WTC11 (cell line): ENCODE measurements around the gene CTDSPL2. TPM values are rescaled to one million over a fixed set of nuclear protein-coding genes. Genes with fewer than 3 reads are reported as not detected.

Experiments
- ATAC-seq: fragments of 200-7000 bp; cut with Tn5 transposase; 2 replicates; pipeline ENCODE4 v1.10.0; 2021; ENCODE audit warnings: mild to moderate bottlenecking, moderate library complexity
- CTCF ChIA-PET: fragments of 300-600 bp; sonication (Branson Sonifier 250); formaldehyde crosslinking; loops from one replicate; lab custom pipeline; 2021; ENCODE audit warnings: antibody characterized with exemption; lab: Charles Lee
- POLR2A ChIA-PET: fragments of 350-600 bp; sonication (Branson Sonifier 250); formaldehyde crosslinking; loops from one replicate; lab custom pipeline; 2021; ENCODE audit warnings: antibody characterized with exemption; lab: Charles Lee
- DNase-seq: peaks from one replicate; pipeline ENCODE4 v3.0.0; 2021; ENCODE audit warnings: low spot score
- H3K27ac Mint-ChIP-seq: 2 replicates; pipeline ENCODE4 v1.8.0; 2021; ENCODE audit warnings: mixed read lengths
- H3K27me3 Mint-ChIP-seq: 2 replicates; pipeline ENCODE4 v1.8.0; 2021; ENCODE audit warnings: low read depth, mild to moderate bottlenecking, moderate library complexity, mixed read lengths
- H3K36me3 Mint-ChIP-seq: 2 replicates; pipeline ENCODE4 v1.8.0; 2021; ENCODE audit warnings: mixed read lengths
- H3K4me1 Mint-ChIP-seq: 2 replicates; pipeline ENCODE4 v1.8.0; 2022; ENCODE audit warnings: mixed read lengths
- H3K4me3 Mint-ChIP-seq: 2 replicates; pipeline ENCODE4 v1.8.0; 2021; ENCODE audit warnings: mild to moderate bottlenecking, moderate library complexity, mixed read lengths
- H3K9me3 Mint-ChIP-seq: 2 replicates; pipeline ENCODE4 v1.8.0; 2021; ENCODE audit warnings: mixed read lengths
- CBFB ChIP-seq: sonication (generic); formaldehyde crosslinking; IDR thresholded peaks from 2 replicates; pipeline ENCODE4 v1.8.1; 2022; ENCODE audit warnings: mild to moderate bottlenecking, low read depth, missing genetic modification reagents
- FOXK1 ChIP-seq: sonication (generic); formaldehyde crosslinking; IDR thresholded peaks from 2 replicates; pipeline ENCODE4 v1.8.0; 2022; ENCODE audit warnings: mild to moderate bottlenecking, moderate library complexity, missing genetic modification reagents
- GRHL2 ChIP-seq: fragments of 250-450 bp; sonication (Bioruptor Pico); IDR thresholded peaks from 2 replicates; pipeline ENCODE4 v1.8.0; 2022; ENCODE audit warnings: mild to moderate bottlenecking, moderate library complexity; ENCODE audit not compliant: insufficient replicate concordance, severe bottlenecking
- IRF2 ChIP-seq: sonication (generic); formaldehyde crosslinking; IDR thresholded peaks from 2 replicates; pipeline ENCODE4 v1.8.0; 2022; ENCODE audit warnings: low read depth, missing genetic modification reagents, borderline replicate concordance
- MXD4 ChIP-seq: fragments of 250-450 bp; sonication (Bioruptor Pico); IDR thresholded peaks from 2 replicates; pipeline ENCODE4 v1.8.0; 2021; ENCODE audit warnings: mild to moderate bottlenecking, moderate library complexity, borderline replicate concordance
- NFE2L1 ChIP-seq: sonication (generic); formaldehyde crosslinking; IDR thresholded peaks from 2 replicates; pipeline ENCODE4 v1.8.1; 2023; ENCODE audit warnings: missing genetic modification reagents
- NR3C1 ChIP-seq: sonication (generic); formaldehyde crosslinking; conservative IDR thresholded peaks from 2 replicates; pipeline ENCODE4 v1.8.1; 2023; ENCODE audit warnings: low read depth, mild to moderate bottlenecking, missing genetic modification reagents
- PRRX2 ChIP-seq: fragments of 250-450 bp; sonication (Bioruptor Pico); IDR thresholded peaks from 2 replicates; pipeline ENCODE4 v1.8.0; 2021; ENCODE audit warnings: mild to moderate bottlenecking
- RELA ChIP-seq: sonication (generic); formaldehyde crosslinking; IDR thresholded peaks from 2 replicates; pipeline ENCODE4 v1.8.1; 2022; ENCODE audit warnings: missing genetic modification reagents, mild to moderate bottlenecking, borderline replicate concordance
- SOX15 ChIP-seq: fragments of 250-450 bp; sonication (Bioruptor Pico); IDR thresholded peaks from 2 replicates; pipeline ENCODE4 v1.9.0; 2021; ENCODE audit warnings: mild to moderate bottlenecking
- TCF7 ChIP-seq: sonication (generic); formaldehyde crosslinking; IDR thresholded peaks from 2 replicates; pipeline ENCODE4 v1.8.0; 2022; ENCODE audit warnings: mild to moderate bottlenecking, low read depth, missing genetic modification reagents, moderate library complexity
- TP53 ChIP-seq: sonication (generic); formaldehyde crosslinking; IDR thresholded peaks from 2 replicates; pipeline ENCODE4 v1.8.1; 2023; ENCODE audit warnings: mild to moderate bottlenecking, missing genetic modification reagents
- ZNF219 ChIP-seq: sonication (generic); formaldehyde crosslinking; IDR thresholded peaks from 2 replicates; pipeline ENCODE4 v1.8.0; 2023; ENCODE audit warnings: missing genetic modification reagents, mild to moderate bottlenecking, borderline replicate concordance
- ZNF232 ChIP-seq: sonication (generic); formaldehyde crosslinking; IDR thresholded peaks from 2 replicates; pipeline ENCODE4 v1.8.0; 2022; ENCODE audit warnings: mild to moderate bottlenecking, missing genetic modification reagents
- ZNF416 ChIP-seq: fragments of 250-450 bp; sonication (Bioruptor Pico); IDR thresholded peaks from 2 replicates; pipeline ENCODE4 v1.9.0; 2021; ENCODE audit warnings: mild to moderate bottlenecking, inconsistent platforms
- total RNA-seq: library from RNA; stranded (reverse); gene quantifications from 3 replicates; pipeline ENCODE4 v1.2.3, GENCODE V29; 2021
- TF ChIP-seq, protein P1 (sequence below): fragments of 250-450 bp; sonication (Bioruptor Pico); conservative IDR thresholded peaks from 2 replicates; pipeline ENCODE4 v1.9.0; 2021; ENCODE audit warnings: mild to moderate bottlenecking
- TF ChIP-seq, protein P2 (sequence below): sonication (generic); formaldehyde crosslinking; IDR thresholded peaks from 2 replicates; pipeline ENCODE4 v1.8.1; 2022; ENCODE audit warnings: missing genetic modification reagents, borderline replicate concordance
- TF ChIP-seq, protein P3 (sequence below): sonication (generic); formaldehyde crosslinking; IDR thresholded peaks from 2 replicates; pipeline ENCODE4 v1.8.1; 2022; ENCODE audit warnings: low read depth, mild to moderate bottlenecking, moderate library complexity, missing genetic modification reagents, borderline replicate concordance
- TF ChIP-seq, protein P4 (sequence below): fragments of 250-450 bp; sonication (Bioruptor Pico); IDR thresholded peaks from 2 replicates; pipeline ENCODE4 v1.9.0; 2021; ENCODE audit warnings: mild to moderate bottlenecking
- TF ChIP-seq, protein P5 (sequence below): sonication (generic); formaldehyde crosslinking; IDR thresholded peaks from 2 replicates; pipeline ENCODE4 v1.8.0; 2023; ENCODE audit warnings: missing genetic modification reagents
- TF ChIP-seq, protein P6 (sequence below): sonication (generic); formaldehyde crosslinking; IDR thresholded peaks from 2 replicates; pipeline ENCODE4 v1.8.0; 2023; ENCODE audit warnings: mild to moderate bottlenecking, missing genetic modification reagents
- TF ChIP-seq, protein P7 (sequence below): sonication (generic); formaldehyde crosslinking; conservative IDR thresholded peaks from 2 replicates; pipeline ENCODE4 v1.8.1; 2022; ENCODE audit warnings: mild to moderate bottlenecking, missing genetic modification reagents

Gene CTDSPL2
- total RNA-seq, 1 experiment from 2014 or later: 65.2 TPM

DNA sequence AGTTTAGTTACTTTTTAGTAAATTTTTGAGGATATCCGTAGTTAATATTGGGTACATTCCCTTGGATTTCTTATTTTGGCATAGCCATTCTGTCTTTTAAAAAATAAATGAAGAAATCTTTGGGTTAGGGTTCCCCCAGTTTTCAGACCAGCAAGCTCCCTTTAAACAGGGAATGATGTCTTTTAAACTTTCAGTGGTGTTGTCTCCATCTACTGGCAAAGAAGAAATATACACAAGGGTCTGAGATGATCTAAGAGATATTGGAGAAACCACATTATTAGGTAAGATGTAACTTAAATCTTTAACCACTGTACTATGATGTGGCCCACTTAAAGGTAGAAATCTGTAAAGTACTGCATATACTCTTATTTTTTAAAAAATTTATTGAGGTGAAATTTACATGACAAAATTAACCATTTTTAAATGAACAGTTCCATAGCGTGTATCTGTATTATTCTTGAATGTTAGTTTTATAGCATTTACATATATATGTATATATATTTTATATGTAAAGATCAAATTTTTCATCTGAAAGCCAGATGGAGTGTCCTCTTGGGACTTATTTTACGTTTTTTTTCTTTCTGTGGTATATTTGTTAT, 74.4 kb downstream of the CTDSPL2 start:
- ChIA-PET CTCF (interaction anchor here (0.5 to 2.1 kb wide), 62 partner anchors 9 to 680 kb away, joined by 3 to 26 read pairs (median 4); partner anchors contain the start of gene CTDSPL2), POLR2A (no interaction called here)
- ATAC-seq: peak; percentile 63; the same call in 1 of the 2 replicates
- Mint-ChIP-seq H3K27ac (peak overlapping the region; percentile 15; the same call in 1 of the 2 replicates), H3K27me3 (no peaks in the 10 kb centered on the region), H3K36me3 (peaks cover 36% of the 10 kb centered on the region), H3K4me3 (no peak overlapping the region)
- no peak for DNase-seq
- TF ChIP-seq MXD4 (CRISPR knock-in tag) (no peak), NR3C1 (CRISPR knock-in tag) (no peak), RELA (no peak), TCF7 (CRISPR knock-in tag) (no peak), FOXK1 (CRISPR knock-in tag) (no peak), ZNF416 (CRISPR knock-in tag) (no peak)
- TF ChIP-seq, protein P1, sequence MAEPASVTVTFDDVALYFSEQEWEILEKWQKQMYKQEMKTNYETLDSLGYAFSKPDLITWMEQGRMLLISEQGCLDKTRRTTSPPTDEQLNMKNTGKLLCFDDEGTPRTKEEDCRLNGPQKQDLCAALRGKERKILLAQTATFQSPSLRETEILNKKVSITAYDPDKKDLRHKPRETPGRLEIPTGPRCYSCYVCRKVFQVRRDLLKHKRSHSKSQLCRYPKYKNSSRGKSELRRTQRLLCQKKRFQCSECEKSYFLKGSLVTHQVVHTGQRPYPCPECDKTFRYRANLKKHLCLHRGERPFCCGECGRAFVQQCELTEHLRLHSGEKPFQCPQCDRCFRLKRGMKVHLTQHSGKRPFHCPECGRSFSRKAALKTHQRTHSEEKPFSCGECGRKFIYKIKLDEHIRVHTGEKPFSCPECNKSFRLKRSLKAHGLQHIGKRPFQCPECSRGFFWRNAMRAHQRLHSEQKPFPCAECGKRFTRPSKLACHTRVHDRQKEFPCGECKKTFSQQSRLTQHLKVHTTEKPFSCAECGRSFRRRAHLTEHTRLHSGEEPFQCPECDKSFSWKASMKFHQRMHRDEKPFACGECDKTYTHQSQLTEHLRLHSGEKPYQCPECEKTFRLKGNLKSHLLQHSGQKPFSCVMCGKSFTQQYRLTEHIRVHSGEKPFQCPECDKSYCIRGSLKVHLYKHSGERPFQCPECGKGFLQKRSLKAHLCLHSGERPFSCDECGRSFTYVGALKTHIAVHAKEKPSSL (CRISPR knock-in tag): no peak
- TF ChIP-seq, protein P2, sequence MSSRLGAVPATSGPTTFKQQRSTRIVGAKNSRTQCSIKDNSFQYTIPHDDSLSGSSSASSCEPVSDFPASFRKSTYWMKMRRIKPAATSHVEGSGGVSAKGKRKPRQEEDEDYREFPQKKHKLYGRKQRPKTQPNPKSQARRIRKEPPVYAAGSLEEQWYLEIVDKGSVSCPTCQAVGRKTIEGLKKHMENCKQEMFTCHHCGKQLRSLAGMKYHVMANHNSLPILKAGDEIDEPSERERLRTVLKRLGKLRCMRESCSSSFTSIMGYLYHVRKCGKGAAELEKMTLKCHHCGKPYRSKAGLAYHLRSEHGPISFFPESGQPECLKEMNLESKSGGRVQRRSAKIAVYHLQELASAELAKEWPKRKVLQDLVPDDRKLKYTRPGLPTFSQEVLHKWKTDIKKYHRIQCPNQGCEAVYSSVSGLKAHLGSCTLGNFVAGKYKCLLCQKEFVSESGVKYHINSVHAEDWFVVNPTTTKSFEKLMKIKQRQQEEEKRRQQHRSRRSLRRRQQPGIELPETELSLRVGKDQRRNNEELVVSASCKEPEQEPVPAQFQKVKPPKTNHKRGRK: no peak
- TF ChIP-seq, protein P3, sequence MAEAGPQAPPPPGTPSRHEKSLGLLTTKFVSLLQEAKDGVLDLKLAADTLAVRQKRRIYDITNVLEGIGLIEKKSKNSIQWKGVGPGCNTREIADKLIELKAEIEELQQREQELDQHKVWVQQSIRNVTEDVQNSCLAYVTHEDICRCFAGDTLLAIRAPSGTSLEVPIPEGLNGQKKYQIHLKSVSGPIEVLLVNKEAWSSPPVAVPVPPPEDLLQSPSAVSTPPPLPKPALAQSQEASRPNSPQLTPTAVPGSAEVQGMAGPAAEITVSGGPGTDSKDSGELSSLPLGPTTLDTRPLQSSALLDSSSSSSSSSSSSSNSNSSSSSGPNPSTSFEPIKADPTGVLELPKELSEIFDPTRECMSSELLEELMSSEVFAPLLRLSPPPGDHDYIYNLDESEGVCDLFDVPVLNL (CRISPR knock-in tag): no peak
- TF ChIP-seq, all 79 proteins: peak for 0
- H3K9me3 Mint-ChIP-seq: no peaks in the 10 kb centered on the region
- H3K4me1 Mint-ChIP-seq: no peaks in the 10 kb centered on the region

DNA sequence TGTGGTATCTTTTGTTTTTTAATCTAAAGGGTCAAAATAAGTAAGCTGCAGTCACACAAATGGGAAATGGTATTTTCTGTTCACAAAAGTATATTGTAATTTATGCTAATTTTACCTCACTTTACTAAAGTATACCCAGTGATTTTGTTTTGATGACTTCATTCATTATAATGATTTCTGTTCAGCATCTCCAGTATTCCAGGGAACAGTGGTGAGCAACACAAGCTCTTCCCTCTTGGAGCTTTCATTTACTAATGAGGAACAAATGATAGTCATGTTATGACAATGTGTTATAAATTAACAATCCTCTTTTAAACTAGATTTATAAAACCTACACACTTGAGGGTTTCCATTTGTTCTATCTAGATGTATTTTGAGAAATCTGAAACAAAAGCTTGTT, 89.0 kb downstream of the CTDSPL2 start:
- no peaks in the 10 kb centered on the region for H3K4me1 Mint-ChIP-seq
- POLR2A ChIA-PET: no interaction called here
- no peaks in the 10 kb centered on the region for H3K27me3 Mint-ChIP-seq

More for the DNA sequence above, 89.0 kb downstream of the CTDSPL2 start:
- peaks cover 35% of the 10 kb centered on the region for H3K36me3 Mint-ChIP-seq
- H3K9me3 Mint-ChIP-seq: no peaks in the 10 kb centered on the region
- CTCF ChIA-PET: interaction anchor here (1.0 to 1.5 kb wide), 2 partner anchors 15 to 228 kb away, joined by 4 to 8 read pairs; partner anchors contain the start of gene GOLM2
- H3K27ac Mint-ChIP-seq: no peak overlapping the region
- no peak overlapping the region for H3K4me3 Mint-ChIP-seq
- DNase-seq (no peak), ATAC-seq (no peak)
- no peak for TF ChIP-seq NR3C1 (CRISPR knock-in tag)
- no peak for TF ChIP-seq TCF7 (CRISPR knock-in tag)
- TF ChIP-seq NFE2L1 (CRISPR knock-in tag): no peak
- TF ChIP-seq, protein P4, sequence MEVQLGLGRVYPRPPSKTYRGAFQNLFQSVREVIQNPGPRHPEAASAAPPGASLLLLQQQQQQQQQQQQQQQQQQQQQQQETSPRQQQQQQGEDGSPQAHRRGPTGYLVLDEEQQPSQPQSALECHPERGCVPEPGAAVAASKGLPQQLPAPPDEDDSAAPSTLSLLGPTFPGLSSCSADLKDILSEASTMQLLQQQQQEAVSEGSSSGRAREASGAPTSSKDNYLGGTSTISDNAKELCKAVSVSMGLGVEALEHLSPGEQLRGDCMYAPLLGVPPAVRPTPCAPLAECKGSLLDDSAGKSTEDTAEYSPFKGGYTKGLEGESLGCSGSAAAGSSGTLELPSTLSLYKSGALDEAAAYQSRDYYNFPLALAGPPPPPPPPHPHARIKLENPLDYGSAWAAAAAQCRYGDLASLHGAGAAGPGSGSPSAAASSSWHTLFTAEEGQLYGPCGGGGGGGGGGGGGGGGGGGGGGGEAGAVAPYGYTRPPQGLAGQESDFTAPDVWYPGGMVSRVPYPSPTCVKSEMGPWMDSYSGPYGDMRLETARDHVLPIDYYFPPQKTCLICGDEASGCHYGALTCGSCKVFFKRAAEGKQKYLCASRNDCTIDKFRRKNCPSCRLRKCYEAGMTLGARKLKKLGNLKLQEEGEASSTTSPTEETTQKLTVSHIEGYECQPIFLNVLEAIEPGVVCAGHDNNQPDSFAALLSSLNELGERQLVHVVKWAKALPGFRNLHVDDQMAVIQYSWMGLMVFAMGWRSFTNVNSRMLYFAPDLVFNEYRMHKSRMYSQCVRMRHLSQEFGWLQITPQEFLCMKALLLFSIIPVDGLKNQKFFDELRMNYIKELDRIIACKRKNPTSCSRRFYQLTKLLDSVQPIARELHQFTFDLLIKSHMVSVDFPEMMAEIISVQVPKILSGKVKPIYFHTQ (CRISPR knock-in tag): no peak
- no peak for TF ChIP-seq SOX15 (CRISPR knock-in tag)
- TF ChIP-seq, protein P5, sequence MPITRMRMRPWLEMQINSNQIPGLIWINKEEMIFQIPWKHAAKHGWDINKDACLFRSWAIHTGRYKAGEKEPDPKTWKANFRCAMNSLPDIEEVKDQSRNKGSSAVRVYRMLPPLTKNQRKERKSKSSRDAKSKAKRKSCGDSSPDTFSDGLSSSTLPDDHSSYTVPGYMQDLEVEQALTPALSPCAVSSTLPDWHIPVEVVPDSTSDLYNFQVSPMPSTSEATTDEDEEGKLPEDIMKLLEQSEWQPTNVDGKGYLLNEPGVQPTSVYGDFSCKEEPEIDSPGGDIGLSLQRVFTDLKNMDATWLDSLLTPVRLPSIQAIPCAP: no peak
- no peak for TF ChIP-seq FOXK1 (CRISPR knock-in tag)
- no peak for TF ChIP-seq TP53 (CRISPR knock-in tag)
- TF ChIP-seq PRRX2 (CRISPR knock-in tag): no peak
- no peak for TF ChIP-seq ZNF232 (CRISPR knock-in tag)
- TF ChIP-seq IRF2 (CRISPR knock-in tag): no peak
- TF ChIP-seq CBFB (CRISPR knock-in tag): no peak
- no peak for TF ChIP-seq GRHL2 (CRISPR knock-in tag)
- TF ChIP-seq, protein P6, sequence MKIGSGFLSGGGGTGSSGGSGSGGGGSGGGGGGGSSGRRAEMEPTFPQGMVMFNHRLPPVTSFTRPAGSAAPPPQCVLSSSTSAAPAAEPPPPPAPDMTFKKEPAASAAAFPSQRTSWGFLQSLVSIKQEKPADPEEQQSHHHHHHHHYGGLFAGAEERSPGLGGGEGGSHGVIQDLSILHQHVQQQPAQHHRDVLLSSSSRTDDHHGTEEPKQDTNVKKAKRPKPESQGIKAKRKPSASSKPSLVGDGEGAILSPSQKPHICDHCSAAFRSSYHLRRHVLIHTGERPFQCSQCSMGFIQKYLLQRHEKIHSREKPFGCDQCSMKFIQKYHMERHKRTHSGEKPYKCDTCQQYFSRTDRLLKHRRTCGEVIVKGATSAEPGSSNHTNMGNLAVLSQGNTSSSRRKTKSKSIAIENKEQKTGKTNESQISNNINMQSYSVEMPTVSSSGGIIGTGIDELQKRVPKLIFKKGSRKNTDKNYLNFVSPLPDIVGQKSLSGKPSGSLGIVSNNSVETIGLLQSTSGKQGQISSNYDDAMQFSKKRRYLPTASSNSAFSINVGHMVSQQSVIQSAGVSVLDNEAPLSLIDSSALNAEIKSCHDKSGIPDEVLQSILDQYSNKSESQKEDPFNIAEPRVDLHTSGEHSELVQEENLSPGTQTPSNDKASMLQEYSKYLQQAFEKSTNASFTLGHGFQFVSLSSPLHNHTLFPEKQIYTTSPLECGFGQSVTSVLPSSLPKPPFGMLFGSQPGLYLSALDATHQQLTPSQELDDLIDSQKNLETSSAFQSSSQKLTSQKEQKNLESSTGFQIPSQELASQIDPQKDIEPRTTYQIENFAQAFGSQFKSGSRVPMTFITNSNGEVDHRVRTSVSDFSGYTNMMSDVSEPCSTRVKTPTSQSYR (CRISPR knock-in tag): no peak
- TF ChIP-seq, protein P7, sequence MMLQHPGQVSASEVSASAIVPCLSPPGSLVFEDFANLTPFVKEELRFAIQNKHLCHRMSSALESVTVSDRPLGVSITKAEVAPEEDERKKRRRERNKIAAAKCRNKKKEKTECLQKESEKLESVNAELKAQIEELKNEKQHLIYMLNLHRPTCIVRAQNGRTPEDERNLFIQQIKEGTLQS (CRISPR knock-in tag): no peak
- no peak for TF ChIP-seq ZNF219
